ENCODE measurements around the gene RAPGEF6.
"Not testable (repeated sequence)": the region's sequence is repeated elsewhere in the genome, so short reads cannot be mapped to it uniquely, and the experiment has no call there.

Gene RAPGEF6

GRCh38 chr5:131384616-131385214 is 250.3 kb downstream of the RAPGEF6 start:
- DNase-seq (ENCODE audit: low read depth) = no peak

GRCh38 chr5:131384173-131384572 is 250.9 kb downstream of the RAPGEF6 start:
- no peak for DNase-seq (ENCODE audit: low read depth)

- DNase-seq (ENCODE audit: low read depth) = peak; percentile 38
Observed at GRCh38 chr5:131382407-131383395, 252.3 kb downstream of the RAPGEF6 start.

DNA sequence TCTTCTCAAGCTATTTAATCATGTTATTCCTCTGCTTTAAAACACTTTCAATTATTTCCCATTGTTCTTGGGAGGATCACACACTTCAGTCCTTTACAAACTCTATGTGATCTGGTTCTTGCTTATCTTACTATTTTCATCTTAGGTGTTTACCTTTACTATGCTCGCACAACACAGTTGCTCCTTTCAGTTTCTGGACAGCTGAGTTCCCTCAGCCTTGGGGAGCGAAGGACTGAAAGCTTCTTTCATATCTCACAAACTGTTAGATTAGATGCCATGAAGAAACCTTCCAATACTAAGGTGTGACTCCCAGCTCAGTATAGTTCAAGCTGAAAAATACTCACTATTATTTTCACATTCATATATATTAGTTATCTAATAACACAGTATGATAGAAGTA is 253.3 kb downstream of the RAPGEF6 start:
- DNase-seq (ENCODE audit: low read depth) = no peak

DNA sequence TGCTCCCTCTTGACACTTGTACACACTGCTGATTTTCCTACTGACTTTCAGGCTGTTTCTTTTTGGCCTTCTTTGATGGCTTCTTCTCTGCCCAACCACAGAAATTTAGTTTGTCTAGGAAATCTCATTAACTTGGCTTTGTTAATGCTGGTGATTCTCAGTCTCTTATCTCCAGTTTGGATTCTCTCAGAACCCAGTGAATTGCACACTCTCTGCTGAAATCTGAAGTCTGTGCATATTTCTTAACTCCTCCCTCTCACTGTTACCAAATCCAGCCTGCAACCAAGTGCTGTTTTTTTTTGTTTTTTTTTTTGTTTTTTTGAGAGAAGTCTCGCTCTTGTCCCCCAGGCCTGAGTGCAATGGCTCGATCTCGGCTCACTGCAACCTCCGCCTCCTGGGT is 254.0 kb downstream of the RAPGEF6 start:
- DNase-seq (ENCODE audit: low read depth) = no peak

DNA sequence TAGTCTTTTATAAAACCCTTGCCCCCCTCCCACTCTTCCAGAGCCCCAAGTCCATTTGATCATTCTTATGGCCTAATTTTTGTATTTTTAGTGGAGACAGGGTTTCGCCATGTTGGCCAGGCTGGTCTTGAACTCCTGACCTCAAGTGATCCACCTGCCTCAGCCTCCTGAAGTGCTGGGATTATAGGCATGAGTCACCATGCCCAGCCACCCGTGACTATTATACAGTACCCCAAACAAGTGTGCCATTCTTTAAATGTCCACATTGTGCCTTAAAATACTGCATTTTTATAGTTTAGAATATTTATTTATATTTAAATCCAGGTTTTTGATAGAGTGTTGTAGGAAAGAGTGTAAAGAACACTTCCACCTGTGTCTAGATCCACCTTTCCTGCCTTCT is 254.8 kb downstream of the RAPGEF6 start:
- not testable (repeated sequence) for DNase-seq (ENCODE audit: low read depth)

- peak; percentile 63 for DNase-seq (ENCODE audit: low read depth)
Observed at GRCh38 chr5:131379723-131380122, 255.3 kb downstream of the RAPGEF6 start.

- DNase-seq (ENCODE audit: low read depth) = no peak
Observed at GRCh38 chr5:131378721-131379541, 256.1 kb downstream of the RAPGEF6 start.

GRCh38 chr5:131377785-131378325 is 257.2 kb downstream of the RAPGEF6 start:
- DNase-seq (ENCODE audit: low read depth) = no peak

- no peak for DNase-seq (ENCODE audit: low read depth)
Observed at GRCh38 chr5:131377346-131377745, 257.7 kb downstream of the RAPGEF6 start.

- DNase-seq (ENCODE audit: low read depth) = no peak
Observed at GRCh38 chr5:131375351-131375750, 259.7 kb downstream of the RAPGEF6 start.
